Effector CD8-positive, alpha-beta T cell (primary cell): ENCODE measurements around the gene MPO.

Experiments
- DNase-seq: peaks from one replicate; lab custom pipeline; 2025; lab: John Stamatoyannopoulos, UW

The MPO gene

GRCh38 chr17:58319173-58320162, 38.7 kb upstream of the MPO start:
- DNase-seq: no peak

- DNase-seq: no peak
Measured at GRCh38 chr17:58318627-58319172, 38.0 kb upstream of the MPO start.

GRCh38 chr17:58318065-58318481, 37.3 kb upstream of the MPO start:
- DNase-seq: no peak

- DNase-seq: peak; percentile 42
Measured at GRCh38 chr17:58317421-58318064, 36.8 kb upstream of the MPO start.

- DNase-seq: no peak
Measured at GRCh38 chr17:58316260-58316960, 35.7 kb upstream of the MPO start.

- no peak for DNase-seq
Measured at GRCh38 chr17:58315750-58316149, 35.0 kb upstream of the MPO start.

GRCh38 chr17:58315281-58315711, 34.6 kb upstream of the MPO start:
- no peak for DNase-seq

- DNase-seq: no peak
Measured at GRCh38 chr17:58314706-58315015, 33.9 kb upstream of the MPO start.

- no peak for DNase-seq
Measured at GRCh38 chr17:58313815-58314705, 33.3 kb upstream of the MPO start.

GRCh38 chr17:58312829-58313228, 32.1 kb upstream of the MPO start:
- no peak for DNase-seq

- DNase-seq: no peak
Measured at GRCh38 chr17:58312021-58312630, 31.4 kb upstream of the MPO start.

- DNase-seq: no peak
Measured at GRCh38 chr17:58311429-58311894, 30.7 kb upstream of the MPO start.

- DNase-seq: no peak
Measured at GRCh38 chr17:58310511-58311428, 30.0 kb upstream of the MPO start.

- no peak for DNase-seq
Measured at GRCh38 chr17:58309918-58310259, 29.2 kb upstream of the MPO start.

- no peak for DNase-seq
Measured at GRCh38 chr17:58308985-58309917, 28.5 kb upstream of the MPO start.

- no peak for DNase-seq
Measured at GRCh38 chr17:58308173-58308984, 27.6 kb upstream of the MPO start.

GRCh38 chr17:58307468-58308172, 26.9 kb upstream of the MPO start:
- DNase-seq: no peak
